Stimulated activated CD8-positive, alpha-beta memory T cell treated with anti-CD3 and anti-CD28 coated beads, Interleukin-7, amount 100 ng/mL, for 4 hours (primary cell): ENCODE measurements around the gene TBC1D20.

Experiments used
- DNase-seq, 2 donors: peaks; one replicate each; pipeline ENCODE4 v3.0.0-alpha.2; 2020; ENCODE audit warnings: low read depth in 2 of 2

TBC1D20 gene

GRCh38 chr20:419556-420165, 42.7 kb downstream of the TBC1D20 start:
- no peak for DNase-seq

GRCh38 chr20:418858-419365, 43.4 kb downstream of the TBC1D20 start:
- no peak for DNase-seq

- no peak for DNase-seq
Observed at GRCh38 chr20:417801-418342, 44.5 kb downstream of the TBC1D20 start.

- no peak for DNase-seq
Observed at GRCh38 chr20:416950-417800, 45.2 kb downstream of the TBC1D20 start.

- DNase-seq: no peak
Observed at GRCh38 chr20:415820-416322, 46.5 kb downstream of the TBC1D20 start.

GRCh38 chr20:414161-414560, 48.2 kb downstream of the TBC1D20 start:
- no peak for DNase-seq

- DNase-seq: no peak
Observed at GRCh38 chr20:412081-412480, 50.3 kb downstream of the TBC1D20 start.

- no peak for DNase-seq
Observed at GRCh38 chr20:409697-410559, 52.4 kb downstream of the TBC1D20 start.

- no peak for DNase-seq
Observed at GRCh38 chr20:408843-409696, 53.3 kb downstream of the TBC1D20 start.

- peak; percentile 79 to 82 for DNase-seq
Observed at GRCh38 chr20:407953-408842, 54.1 kb downstream of the TBC1D20 start, which contains the start of gene RBCK1. TSS of gene RBCK1 (plus strand) at chr20:408299. CDS start at chr20:408758, 459 bp downstream.

GRCh38 chr20:407133-407952, 55.0 kb downstream of the TBC1D20 start:
- peak; percentile 9 to 61 for DNase-seq

GRCh38 chr20:406200-407132, 55.9 kb downstream of the TBC1D20 start:
- no peak for DNase-seq

GRCh38 chr20:404088-404487, 58.2 kb downstream of the TBC1D20 start:
- no peak for DNase-seq

GRCh38 chr20:403582-403957, 58.8 kb downstream of the TBC1D20 start:
- DNase-seq: no peak

- DNase-seq: no peak
Observed at GRCh38 chr20:402898-403581, 59.3 kb downstream of the TBC1D20 start.

- no peak for DNase-seq
Observed at GRCh38 chr20:402496-402885, 59.8 kb downstream of the TBC1D20 start.
